ENCODE data around the gene TGM1.

The TGM1 gene

GRCh38 chr14:24262821-24263733 is at the start of gene TGM1:
TGM1 (minus strand) TSS chr14:24263177; CDS start chr14:24262352, 825 bp downstream.
- DNase-seq (ENCODE audit: low read depth), result no peak

GRCh38 chr14:24311837-24312615 is 49.0 kb upstream of the TGM1 start:
- DNase-seq (ENCODE audit: low read depth), result no peak

GRCh38 chr14:24310646-24311604 is 47.9 kb upstream of the TGM1 start, which contains the start of gene LTB4R:
LTB4R (plus strand) TSS chr14:24311502; CDS start chr14:24315652, 4,150 bp downstream.
- no peak for DNase-seq (ENCODE audit: low read depth)

- DNase-seq (ENCODE audit: low read depth), result no peak
These were observed 47.3 kb upstream of the TGM1 start for GRCh38 chr14:24310265-24310645.

GRCh38 chr14:24309538-24310264 is 46.7 kb upstream of the TGM1 start, which contains the start of gene LTB4R2:
LTB4R2 (plus strand) TSS chr14:24310140; CDS start chr14:24310665, 525 bp downstream.
- no peak for DNase-seq (ENCODE audit: low read depth)

- no peak for DNase-seq (ENCODE audit: low read depth)
These were observed 45.6 kb upstream of the TGM1 start for GRCh38 chr14:24308342-24309124.

GRCh38 chr14:24307575-24308341 is 44.8 kb upstream of the TGM1 start, which contains the start of gene CIDEB:
CIDEB (minus strand) TSS chr14:24307977; CDS start chr14:24307858, 119 bp downstream.
- no peak for DNase-seq (ENCODE audit: low read depth)

GRCh38 chr14:24307156-24307574 is 44.2 kb upstream of the TGM1 start:
- no peak for DNase-seq (ENCODE audit: low read depth)

- no peak for DNase-seq (ENCODE audit: low read depth)
These were observed 41.0 kb upstream of the TGM1 start for GRCh38 chr14:24304019-24304387.

- DNase-seq (ENCODE audit: low read depth), result no peak
These were observed 37.5 kb upstream of the TGM1 start for GRCh38 chr14:24300326-24300980.

- DNase-seq (ENCODE audit: low read depth), result peak; percentile 91
These were observed 36.5 kb upstream of the TGM1 start, which contains the start of the genes DHRS1 and NOP9 for GRCh38 chr14:24299255-24300191. DHRS1 (minus strand) TSS chr14:24299780; CDS start chr14:24299106, 674 bp downstream. NOP9 (plus strand) TSS chr14:24299850; CDS start chr14:24299955, 105 bp downstream.

GRCh38 chr14:24298892-24299254 is 35.9 kb upstream of the TGM1 start:
- DNase-seq (ENCODE audit: low read depth), result no peak

- no peak for DNase-seq (ENCODE audit: low read depth)
These were observed 34.4 kb upstream of the TGM1 start for GRCh38 chr14:24297190-24297964.

- DNase-seq (ENCODE audit: low read depth), result peak; percentile 40
These were observed 33.6 kb upstream of the TGM1 start for GRCh38 chr14:24296341-24297157.

- DNase-seq (ENCODE audit: low read depth), result no peak
These were observed 30.5 kb upstream of the TGM1 start for GRCh38 chr14:24293525-24293924.
